Measurements from ENCODE around the gene PTPRM. TPM values are rescaled to one million over a fixed set of nuclear protein-coding genes. Genes with fewer than 3 reads are reported as not detected.

Gene PTPRM
- total RNA-seq, 1 donor from 2014 or later = 65.5 TPM

GRCh38 chr18:7817575-7818230 lies 250.6 kb downstream of the PTPRM start:
- H3K36me3 ChIP-seq (ENCODE audit: control insufficient read depth, insufficient read depth, low read length) = no peaks in the 10 kb centered on the region
- no peak for DNase-seq (ENCODE audit: low read depth)
- TF ChIP-seq, protein P1, sequence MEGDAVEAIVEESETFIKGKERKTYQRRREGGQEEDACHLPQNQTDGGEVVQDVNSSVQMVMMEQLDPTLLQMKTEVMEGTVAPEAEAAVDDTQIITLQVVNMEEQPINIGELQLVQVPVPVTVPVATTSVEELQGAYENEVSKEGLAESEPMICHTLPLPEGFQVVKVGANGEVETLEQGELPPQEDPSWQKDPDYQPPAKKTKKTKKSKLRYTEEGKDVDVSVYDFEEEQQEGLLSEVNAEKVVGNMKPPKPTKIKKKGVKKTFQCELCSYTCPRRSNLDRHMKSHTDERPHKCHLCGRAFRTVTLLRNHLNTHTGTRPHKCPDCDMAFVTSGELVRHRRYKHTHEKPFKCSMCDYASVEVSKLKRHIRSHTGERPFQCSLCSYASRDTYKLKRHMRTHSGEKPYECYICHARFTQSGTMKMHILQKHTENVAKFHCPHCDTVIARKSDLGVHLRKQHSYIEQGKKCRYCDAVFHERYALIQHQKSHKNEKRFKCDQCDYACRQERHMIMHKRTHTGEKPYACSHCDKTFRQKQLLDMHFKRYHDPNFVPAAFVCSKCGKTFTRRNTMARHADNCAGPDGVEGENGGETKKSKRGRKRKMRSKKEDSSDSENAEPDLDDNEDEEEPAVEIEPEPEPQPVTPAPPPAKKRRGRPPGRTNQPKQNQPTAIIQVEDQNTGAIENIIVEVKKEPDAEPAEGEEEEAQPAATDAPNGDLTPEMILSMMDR (IDR thresholded peaks at IDR 0.05; ENCODE audit: insufficient read depth, low read length, poor library complexity, severe bottlenecking) = no peak
- H3K27me3 ChIP-seq (ENCODE audit: control insufficient read depth, insufficient read depth, low read length) = no peaks in the 10 kb centered on the region
- H3K4me3 ChIP-seq (ENCODE audit: low read depth, low read length) = no peak overlapping the region

DNA sequence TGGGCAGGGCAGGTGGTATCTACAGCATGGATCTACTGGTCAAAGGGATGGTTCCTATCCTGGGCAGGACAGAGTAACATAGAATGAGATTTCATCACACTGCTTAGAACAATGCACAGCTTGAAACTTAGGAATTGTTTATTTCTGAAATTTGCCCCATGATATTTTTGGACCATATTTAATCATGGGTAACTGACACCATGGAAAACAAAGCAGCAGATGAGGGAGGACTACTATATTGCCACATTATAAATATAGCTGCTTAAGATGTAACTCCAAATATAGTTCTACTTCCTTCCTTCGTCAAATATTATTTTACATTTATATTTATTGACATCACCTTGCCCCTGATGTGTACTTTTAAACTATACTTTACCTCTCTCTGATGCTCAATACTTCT lies 254.7 kb downstream of the PTPRM start:
- DNase-seq (ENCODE audit: low read depth) = no peak
- Histone ChIP-seq H3K4me3 (ENCODE audit: low read depth, low read length) (no peak overlapping the region), H3K27me3 (ENCODE audit: control insufficient read depth, insufficient read depth, low read length) (no peaks in the 10 kb centered on the region), H3K36me3 (ENCODE audit: control insufficient read depth, insufficient read depth, low read length) (no peaks in the 10 kb centered on the region)
- TF ChIP-seq, protein P1 (IDR thresholded peaks at IDR 0.05; ENCODE audit: insufficient read depth, low read length, poor library complexity, severe bottlenecking) = no peak

DNA sequence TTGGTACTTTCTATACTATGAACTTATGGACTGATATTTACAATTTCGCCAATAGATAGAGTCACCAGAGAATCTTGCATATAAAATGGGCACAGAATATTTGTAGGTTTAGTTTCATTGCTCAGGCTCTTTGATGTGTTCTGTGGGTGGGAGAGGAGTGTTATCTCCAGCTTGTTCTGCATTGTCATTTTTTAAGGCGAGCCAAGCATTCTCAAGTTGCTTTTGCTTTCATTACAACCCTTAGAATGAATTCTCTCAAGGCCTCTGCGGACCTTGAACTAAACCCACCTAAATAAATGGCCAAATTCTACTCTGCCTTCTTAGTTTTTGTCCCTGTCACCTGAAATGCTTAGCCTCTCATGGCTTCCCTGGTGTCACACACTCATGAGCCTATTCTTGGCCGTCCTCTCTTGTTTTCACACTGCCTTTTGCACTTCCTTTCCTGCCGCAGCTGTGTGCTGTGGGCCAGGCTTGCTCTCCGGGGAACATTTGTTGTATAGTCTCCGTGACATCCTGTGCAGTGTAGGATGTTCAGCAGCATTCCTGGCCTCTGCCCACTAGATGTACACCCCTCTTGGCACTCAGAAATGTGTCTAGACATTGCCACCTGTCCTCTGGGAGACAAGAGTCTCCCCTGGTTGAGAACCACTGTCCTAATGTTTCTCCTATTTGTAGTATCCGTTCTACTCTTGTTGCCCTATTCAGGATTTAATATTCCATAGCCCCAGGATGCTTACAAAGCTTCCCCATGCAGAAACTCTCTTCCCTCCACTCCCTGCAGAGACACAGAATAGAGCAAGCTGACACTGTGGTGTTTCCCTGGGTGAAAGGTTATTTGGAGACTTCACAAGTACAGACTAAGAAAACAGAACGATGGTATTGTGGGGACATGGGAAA lies 255.6 kb downstream of the PTPRM start:
- H3K4me3 ChIP-seq (ENCODE audit: low read depth, low read length) = no peak overlapping the region
- TF ChIP-seq, protein P1 (IDR thresholded peaks at IDR 0.05; ENCODE audit: insufficient read depth, low read length, poor library complexity, severe bottlenecking) = no peak
- H3K36me3 ChIP-seq (ENCODE audit: control insufficient read depth, insufficient read depth, low read length) = no peaks in the 10 kb centered on the region
- no peak for DNase-seq (ENCODE audit: low read depth)
- no peaks in the 10 kb centered on the region for H3K27me3 ChIP-seq (ENCODE audit: control insufficient read depth, insufficient read depth, low read length)

DNA sequence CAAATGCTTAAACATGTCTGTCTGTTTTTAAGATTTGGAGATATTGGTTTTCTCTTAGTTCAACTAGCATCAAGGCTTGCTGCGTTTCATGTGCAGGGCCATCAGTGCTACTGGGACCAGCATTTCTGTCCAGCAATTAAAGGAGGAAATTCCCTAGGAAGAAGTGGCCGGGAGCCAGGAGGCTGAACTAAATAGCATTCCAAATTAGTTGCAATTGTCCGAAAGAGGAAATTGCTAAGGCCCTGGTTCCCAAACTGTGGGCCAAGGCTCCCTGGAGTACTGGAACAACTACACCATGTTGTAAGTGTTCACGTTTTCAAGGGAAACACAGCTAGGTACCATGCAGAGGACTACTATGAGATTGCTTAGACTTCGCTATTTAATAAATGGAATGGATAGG lies 257.9 kb downstream of the PTPRM start:
- no peaks in the 10 kb centered on the region for H3K36me3 ChIP-seq (ENCODE audit: control insufficient read depth, insufficient read depth, low read length)
- no peak overlapping the region for H3K4me3 ChIP-seq (ENCODE audit: low read depth, low read length)
- no peak for DNase-seq (ENCODE audit: low read depth)
- no peaks in the 10 kb centered on the region for H3K27me3 ChIP-seq (ENCODE audit: control insufficient read depth, insufficient read depth, low read length)
- TF ChIP-seq, protein P1 (IDR thresholded peaks at IDR 0.05; ENCODE audit: insufficient read depth, low read length, poor library complexity, severe bottlenecking) = no peak

DNA sequence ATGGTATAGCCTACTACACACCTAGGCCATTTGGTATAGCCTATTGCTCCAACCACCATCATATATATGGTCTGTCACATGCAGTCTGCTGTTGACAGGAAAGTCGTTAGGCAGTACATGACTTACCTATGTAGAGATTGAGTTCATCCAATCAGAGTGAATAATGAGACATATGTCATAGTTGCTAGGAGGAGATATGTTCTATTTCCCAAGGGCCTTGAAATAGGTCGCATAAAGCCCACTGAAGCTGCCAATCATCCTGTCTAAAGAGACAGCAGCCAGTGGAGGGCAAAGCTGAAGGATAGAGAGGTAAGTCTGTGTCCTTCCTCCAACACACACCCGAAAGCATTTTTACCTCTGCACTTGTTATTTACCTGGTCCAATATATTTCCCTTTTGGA lies 263.4 kb downstream of the PTPRM start:
- Histone ChIP-seq H3K36me3 (ENCODE audit: control insufficient read depth, insufficient read depth, low read length) (no peaks in the 10 kb centered on the region), H3K4me3 (ENCODE audit: low read depth, low read length) (no peak overlapping the region), H3K27me3 (ENCODE audit: control insufficient read depth, insufficient read depth, low read length) (no peaks in the 10 kb centered on the region)
- TF ChIP-seq, protein P1 (IDR thresholded peaks at IDR 0.05; ENCODE audit: insufficient read depth, low read length, poor library complexity, severe bottlenecking) = no peak
- DNase-seq (ENCODE audit: low read depth) = no peak
